Progenitor cell of endocrine pancreas (in vitro differentiated cells): ENCODE results near the gene DNAJB6. TPM values are rescaled to one million over a fixed set of nuclear protein-coding genes. Genes with fewer than 3 reads are reported as not detected.

Source experiments
- DNase-seq: peaks from one replicate; pipeline ENCODE4 v3.0.0; 2021; ENCODE audit warnings: low spot score; ENCODE audit not compliant: unreplicated experiment
- H3K27ac Mint-ChIP-seq: 2 replicates; pipeline ENCODE4 v1.8.0; 2021; ENCODE audit warnings: mild to moderate bottlenecking, moderate library complexity, mixed read lengths
- H3K27me3 Mint-ChIP-seq: 2 replicates; pipeline ENCODE4 v1.8.0; 2021; ENCODE audit warnings: mixed read lengths
- H3K36me3 Mint-ChIP-seq: 2 replicates; pipeline ENCODE4 v1.8.0; 2022; ENCODE audit warnings: mixed read lengths; ENCODE audit not compliant: insufficient read depth
- H3K4me1 Mint-ChIP-seq: 2 replicates; pipeline ENCODE4 v1.8.0; 2021; ENCODE audit warnings: low read depth, mixed read lengths
- H3K4me3 Mint-ChIP-seq: 2 replicates; pipeline ENCODE4 v1.8.0; 2021; ENCODE audit warnings: low read depth, mild to moderate bottlenecking, moderate library complexity, mixed read lengths
- H3K9me3 Mint-ChIP-seq: 2 replicates; pipeline ENCODE4 v1.8.0; 2021; ENCODE audit warnings: low read depth, mixed read lengths
- CTCF ChIP-seq: fragments of 200-600 bp; sonication (generic); IDR thresholded peaks from one replicate; pipeline ENCODE4 v1.5.0; 2021; ENCODE audit warnings: antibody characterized with exemption, mild to moderate bottlenecking; ENCODE audit not compliant: unreplicated experiment
- total RNA-seq: library from RNA; stranded (reverse); gene quantifications from 2 replicates; pipeline ENCODE4 v1.2.1, GENCODE V29; 2021

DNAJB6 gene
- total RNA-seq, 1 donor from 2014 or later, result 119 TPM

GRCh38 chr7:157426463-157427301, 89.9 kb downstream of the DNAJB6 start:
- no peak for TF ChIP-seq CTCF
- Mint-ChIP-seq H3K4me3 (no peak overlapping the region), H3K36me3 (no peaks in the 10 kb centered on the region), H3K27me3 (no peaks in the 10 kb centered on the region), H3K9me3 (no peaks in the 10 kb centered on the region), H3K27ac (no peak overlapping the region), H3K4me1 (no peaks in the 10 kb centered on the region)
- no peak for DNase-seq

DNA sequence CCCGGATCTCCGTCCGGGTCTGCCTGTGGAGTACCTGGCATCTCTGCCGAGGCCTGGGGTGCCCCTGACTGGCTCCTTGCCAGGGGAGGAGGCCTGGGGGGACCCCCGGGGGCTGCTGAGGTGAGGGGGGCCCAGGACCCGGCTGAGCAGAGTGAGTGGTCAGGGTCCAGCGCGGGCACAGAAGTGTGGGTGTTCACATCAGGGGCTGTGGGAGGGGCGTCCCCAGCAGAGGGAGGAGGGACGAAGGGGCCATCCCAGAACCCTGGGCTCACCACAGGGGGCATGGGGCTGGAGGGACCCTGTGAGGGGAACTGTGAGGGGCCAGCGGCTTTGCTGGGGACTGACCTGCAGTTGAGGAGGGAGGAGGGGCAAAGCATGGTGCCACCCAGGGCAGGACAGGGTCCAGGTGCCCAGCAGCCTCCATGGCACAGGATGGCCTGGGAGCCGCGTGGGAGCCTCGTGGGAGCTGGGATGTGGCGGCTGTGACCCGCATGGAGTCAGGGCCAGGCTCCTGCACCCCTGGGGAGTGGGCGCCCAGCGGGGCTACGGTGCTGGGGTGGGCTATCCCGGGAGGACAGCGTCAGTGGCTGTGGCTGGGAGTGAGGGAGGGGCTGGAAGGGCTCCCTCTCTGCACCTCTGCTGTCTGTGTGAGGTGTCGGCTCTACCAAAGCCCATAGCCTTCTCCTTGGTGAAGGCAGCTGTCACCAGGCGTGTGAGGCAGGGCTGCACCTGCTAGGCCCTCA, 91.2 kb downstream of the DNAJB6 start:
- H3K4me3 Mint-ChIP-seq, result no peak overlapping the region
- TF ChIP-seq CTCF, result no peak
- no peaks in the 10 kb centered on the region for H3K9me3 Mint-ChIP-seq
- H3K36me3 Mint-ChIP-seq, result no peaks in the 10 kb centered on the region
- H3K27me3 Mint-ChIP-seq, result peaks cover 3% of the 10 kb centered on the region
- no peak overlapping the region for H3K27ac Mint-ChIP-seq
- peaks cover 3% of the 10 kb centered on the region for H3K4me1 Mint-ChIP-seq
- DNase-seq, result no peak

DNA sequence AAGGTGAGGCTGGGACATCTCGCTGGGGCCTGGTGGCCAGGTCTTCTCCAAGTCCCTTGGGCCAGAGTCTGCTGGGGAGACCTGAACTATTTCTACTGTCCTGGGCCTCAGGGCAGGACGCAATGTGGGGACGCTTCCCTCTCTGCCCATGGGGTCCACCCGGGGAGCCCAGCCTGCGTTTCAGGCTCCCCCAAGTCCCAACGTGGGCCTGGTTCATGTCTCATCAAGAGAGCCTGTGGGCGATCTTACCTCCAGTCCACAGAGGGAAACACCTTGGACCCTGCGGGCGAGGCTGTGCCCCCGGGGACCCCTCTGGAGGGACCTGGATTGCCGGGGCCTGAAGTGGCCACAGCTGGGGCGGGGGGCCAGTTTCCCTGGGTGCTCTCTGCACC, 91.7 kb downstream of the DNAJB6 start:
- H3K36me3 Mint-ChIP-seq, result no peaks in the 10 kb centered on the region
- no peak overlapping the region for H3K27ac Mint-ChIP-seq
- TF ChIP-seq CTCF, result no peak
- H3K27me3 Mint-ChIP-seq, result peaks cover 3% of the 10 kb centered on the region
- DNase-seq, result no peak
- peaks cover 3% of the 10 kb centered on the region for H3K4me1 Mint-ChIP-seq
- no peak overlapping the region for H3K4me3 Mint-ChIP-seq
- H3K9me3 Mint-ChIP-seq, result no peaks in the 10 kb centered on the region

DNA sequence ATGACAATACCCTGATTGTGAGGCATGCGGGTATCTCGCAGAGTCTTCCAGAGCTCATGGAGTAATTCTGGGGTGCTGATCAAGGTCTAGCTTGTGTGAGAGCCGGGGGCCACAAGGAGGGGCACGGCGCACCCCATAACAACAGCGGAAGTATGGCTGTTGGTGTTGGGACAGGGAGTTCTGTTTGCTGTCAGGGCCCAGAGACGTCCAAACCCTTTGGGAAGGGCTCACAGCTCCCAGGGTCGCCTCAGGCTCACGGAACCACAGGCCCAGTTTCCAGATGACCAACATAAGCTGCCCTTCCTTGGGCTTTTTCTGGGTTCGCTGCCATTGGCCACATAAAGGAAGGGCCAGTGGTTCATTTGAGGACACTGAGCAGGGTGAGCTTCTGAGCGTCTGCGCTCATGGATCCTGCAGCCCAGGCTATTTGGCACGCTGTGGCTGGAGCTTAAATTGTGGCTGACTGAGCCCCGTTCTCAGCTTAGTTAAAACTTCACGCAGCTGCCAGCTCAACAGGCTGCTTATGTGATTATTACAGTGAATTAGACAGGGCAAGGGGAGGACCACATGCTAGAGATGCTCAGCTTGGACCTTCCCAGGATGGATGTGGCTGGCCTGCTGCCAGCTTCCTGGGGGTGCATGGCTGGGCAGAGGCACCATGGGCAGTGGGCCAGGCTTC, 92.3 kb downstream of the DNAJB6 start:
- no peak for DNase-seq
- no peak for TF ChIP-seq CTCF
- Mint-ChIP-seq H3K27me3 (peaks cover 6% of the 10 kb centered on the region), H3K4me1 (peaks cover 3% of the 10 kb centered on the region), H3K36me3 (no peaks in the 10 kb centered on the region), H3K9me3 (no peaks in the 10 kb centered on the region), H3K27ac (no peak overlapping the region), H3K4me3 (no peak overlapping the region)

DNA sequence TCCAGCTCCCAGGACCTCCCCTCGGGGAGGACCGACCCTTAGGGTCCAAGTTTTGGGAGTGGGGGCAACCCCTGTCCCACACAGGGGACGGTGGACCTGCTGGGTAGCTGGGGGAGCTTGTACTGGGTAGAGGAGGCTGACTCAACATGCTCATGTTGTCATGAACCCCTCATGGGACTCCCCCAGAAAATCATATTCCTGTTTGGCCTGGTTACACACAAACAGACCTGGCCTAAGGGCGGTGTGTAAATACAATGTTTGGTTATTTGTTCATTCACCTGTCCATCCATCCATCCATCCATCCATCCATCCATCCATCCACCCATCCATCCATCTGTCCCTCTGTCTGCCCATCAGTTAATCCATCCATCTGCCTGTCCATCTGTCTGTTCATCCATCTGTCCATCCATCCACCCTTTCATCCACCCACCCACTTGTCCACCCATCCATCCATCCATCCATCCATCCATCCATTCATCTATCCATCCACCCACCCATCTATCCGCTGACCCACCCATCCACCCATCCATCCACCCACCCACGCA, 92.9 kb downstream of the DNAJB6 start:
- no peak for TF ChIP-seq CTCF
- no peak overlapping the region for H3K27ac Mint-ChIP-seq
- H3K4me3 Mint-ChIP-seq, result no peak overlapping the region
- peaks cover 10% of the 10 kb centered on the region for H3K27me3 Mint-ChIP-seq
- no peaks in the 10 kb centered on the region for H3K9me3 Mint-ChIP-seq
- no peaks in the 10 kb centered on the region for H3K36me3 Mint-ChIP-seq
- peaks cover 3% of the 10 kb centered on the region for H3K4me1 Mint-ChIP-seq
- no peak for DNase-seq
